Tibial nerve (tissue), 4 donors: ENCODE data around the gene SH3RF2. TPM values are rescaled to one million over a fixed set of nuclear protein-coding genes. Genes with fewer than 3 reads are reported as not detected.
A peak's percentile ranks its signal among the peaks of the same experiment; 100 is the strongest.

Source experiments
- DNase-seq, 2 donors: peaks; one replicate each; pipeline ENCODE4 v3.0.0-alpha.2; 2019; ENCODE audit warnings: low spot score in 2 of 2
- H3K27ac ChIP-seq, 4 donors: fragments of 200-600 bp; sonication (generic) in 3 of 4; one replicate each; pipeline ENCODE4 v1.5.1; 2017 to 2019; ENCODE audit warnings: mild to moderate bottlenecking in 1 of 4
- H3K27me3 ChIP-seq, 2 donors: fragments of 200-600 bp; sonication (generic) in 1 of 2; one replicate each; pipeline versions ENCODE4 v1.5.1 to v1.6.0; 2017 to 2019
- H3K36me3 ChIP-seq, 3 donors: fragments of 200-600 bp; sonication (generic); one replicate each; pipeline ENCODE4 v1.5.1; 2018 to 2019
- H3K4me1 ChIP-seq, 4 donors: fragments of 200-600 bp; sonication (generic) in 3 of 4; one replicate each; pipeline ENCODE4 v1.5.1; 2017 to 2019
- H3K4me3 ChIP-seq, 4 donors: fragments of 200-600 bp; sonication (generic) in 3 of 4; one replicate each; pipeline ENCODE4 v1.5.1; 2017 to 2019; ENCODE audit warnings: mild to moderate bottlenecking in 1 of 4, moderate library complexity in 1 of 4
- H3K9me3 ChIP-seq, 4 donors: fragments of 200-600 bp; sonication (generic) in 3 of 4; one replicate each; pipeline ENCODE4 v1.5.1; 2017 to 2019
- CTCF ChIP-seq, 5 experiments: fragments of 200-600 bp in 3 of 5; fragments of 450-650 bp in 2 of 5; sonication (generic) in 3 of 5; IDR thresholded peaks; one replicate each; pipeline ENCODE4 v1.5.1; 2016 to 2019; ENCODE audit warnings: antibody characterized with exemption in 5 of 5, mild to moderate bottlenecking in 3 of 5, moderate library complexity in 2 of 5
- EP300 ChIP-seq, 2 donors: sonication (generic); formaldehyde crosslinking; IDR thresholded peaks; one replicate each; pipeline ENCODE4 v1.6.1; 2017; ENCODE audit warnings: antibody characterized with exemption in 2 of 2, mild to moderate bottlenecking in 1 of 2
- POLR2A ChIP-seq, 2 donors: fragments of 450-650 bp; IDR thresholded peaks; one replicate each; pipeline ENCODE4 v1.6.1; 2017; ENCODE audit warnings: antibody characterized with exemption in 2 of 2, mild to moderate bottlenecking in 2 of 2, moderate library complexity in 2 of 2
- WGBS, 2 donors: methylation state at CpG; one replicate each; pipeline ENCODE4 v1.1.5; 2018; 5-methylcytosine and 5-hydroxymethylcytosine counted together
- total RNA-seq, 4 donors: library from RNA; depleted of rRNA; stranded (reverse); fragments of >200 nt; gene quantifications; one replicate each; pipeline ENCODE4 v1.1.0, GENCODE V29; 2016

Gene SH3RF2
- total RNA-seq, 4 donors from 2014 or later: 1.0 to 5.1 (median 2.0) TPM

- 70 to 71% methylated on average over 4 of the region's 4 CpGs for WGBS, 2 donors
- H3K36me3 ChIP-seq: no peaks in the 10 kb centered on the region
- H3K27me3 ChIP-seq: no peaks in the 10 kb centered on the region
- H3K4me3 ChIP-seq: no peak overlapping the region
- H3K27ac ChIP-seq: no peak overlapping the region
- no peaks in the 10 kb centered on the region for H3K4me1 ChIP-seq
- DNase-seq: no peak
- no peak for TF ChIP-seq CTCF (IDR thresholded peaks at IDR 0.05)
- TF ChIP-seq EP300 (IDR thresholded peaks at IDR 0.05): no peak
- no peak for TF ChIP-seq POLR2A (IDR thresholded peaks at IDR 0.05)
- H3K9me3 ChIP-seq: no peaks in the 10 kb centered on the region
These were observed 111.0 kb downstream of the SH3RF2 start for GRCh38 chr5:146047396-146047795.

GRCh38 chr5:146048994-146049703 lies 112.8 kb downstream of the SH3RF2 start:
- TF ChIP-seq CTCF (IDR thresholded peaks at IDR 0.05) (peak; percentile 31 to 67 (median 51)), POLR2A (IDR thresholded peaks at IDR 0.05) (no peak)
- H3K27me3 ChIP-seq: no peaks in the 10 kb centered on the region
- no peak overlapping the region for H3K27ac ChIP-seq
- H3K36me3 ChIP-seq: no peaks in the 10 kb centered on the region
- peak; percentile 22 to 77 for DNase-seq
- no peaks in the 10 kb centered on the region for H3K4me1 ChIP-seq
- H3K9me3 ChIP-seq: no peaks in the 10 kb centered on the region
- no peak overlapping the region for H3K4me3 ChIP-seq
- 74 to 77% methylated on average over 15 of the region's 15 CpGs for WGBS, 2 donors

GRCh38 chr5:146049704-146050026 lies 113.3 kb downstream of the SH3RF2 start:
- Histone ChIP-seq H3K4me1 (no peaks in the 10 kb centered on the region), H3K27ac (no peak overlapping the region), H3K9me3 (no peaks in the 10 kb centered on the region), H3K36me3 (no peaks in the 10 kb centered on the region), H3K27me3 (no peaks in the 10 kb centered on the region), H3K4me3 (no peak overlapping the region)
- WGBS, 2 donors: 43 to 53% methylated on average over 3 of the region's 3 CpGs
- TF ChIP-seq POLR2A (IDR thresholded peaks at IDR 0.05): no peak
- TF ChIP-seq CTCF (IDR thresholded peaks at IDR 0.05): no peak
- no peak for TF ChIP-seq EP300 (IDR thresholded peaks at IDR 0.05)
- no peak for DNase-seq

GRCh38 chr5:146050086-146050485 lies 113.7 kb downstream of the SH3RF2 start:
- H3K36me3 ChIP-seq: no peaks in the 10 kb centered on the region
- H3K4me1 ChIP-seq: no peaks in the 10 kb centered on the region
- no peak overlapping the region for H3K4me3 ChIP-seq
- 68 to 69% methylated on average over 5 of the region's 5 CpGs for WGBS, 2 donors
- TF ChIP-seq CTCF (IDR thresholded peaks at IDR 0.05) (no peak), POLR2A (IDR thresholded peaks at IDR 0.05) (no peak), EP300 (IDR thresholded peaks at IDR 0.05) (no peak)
- H3K27ac ChIP-seq: no peak overlapping the region
- no peaks in the 10 kb centered on the region for H3K9me3 ChIP-seq
- no peaks in the 10 kb centered on the region for H3K27me3 ChIP-seq
- no peak for DNase-seq

GRCh38 chr5:146051678-146052077 lies 115.3 kb downstream of the SH3RF2 start:
- no peaks in the 10 kb centered on the region for H3K27me3 ChIP-seq
- H3K4me3 ChIP-seq: no peak overlapping the region
- no peaks in the 10 kb centered on the region for H3K36me3 ChIP-seq
- H3K27ac ChIP-seq: no peak overlapping the region
- H3K9me3 ChIP-seq: no peaks in the 10 kb centered on the region
- 50 to 60% methylated on average over 3 of the region's 3 CpGs for WGBS, 2 donors
- TF ChIP-seq CTCF (IDR thresholded peaks at IDR 0.05): no peak
- TF ChIP-seq POLR2A (IDR thresholded peaks at IDR 0.05): no peak
- no peak for TF ChIP-seq EP300 (IDR thresholded peaks at IDR 0.05)
- no peaks in the 10 kb centered on the region for H3K4me1 ChIP-seq
- DNase-seq: no peak
